Frontal cortex (tissue), 4 donors: ENCODE results near the gene MTPN. TPM values are rescaled to one million over a fixed set of nuclear protein-coding genes. Genes with fewer than 3 reads are reported as not detected.

Experiments used
- DNase-seq, 2 donors: peaks; one replicate each; pipeline ENCODE4 v3.0.0; 2012; ENCODE audit warnings: low spot score in 2 of 2
- FAIRE-seq: peaks from 2 replicates; lab custom pipeline; 2012; peaks lifted over from hg19 to GRCh38; lab: Jason Lieb, UNC
- total RNA-seq: library from RNA; depleted of rRNA; stranded (reverse); fragments of >200 nt; gene quantifications from one replicate; pipeline ENCODE4 v1.2.3, GENCODE V29; 2014
- donor health status: control.
- donor health status: control.
- donor health status: control.

MTPN gene
- 170 TPM for total RNA-seq

DNA sequence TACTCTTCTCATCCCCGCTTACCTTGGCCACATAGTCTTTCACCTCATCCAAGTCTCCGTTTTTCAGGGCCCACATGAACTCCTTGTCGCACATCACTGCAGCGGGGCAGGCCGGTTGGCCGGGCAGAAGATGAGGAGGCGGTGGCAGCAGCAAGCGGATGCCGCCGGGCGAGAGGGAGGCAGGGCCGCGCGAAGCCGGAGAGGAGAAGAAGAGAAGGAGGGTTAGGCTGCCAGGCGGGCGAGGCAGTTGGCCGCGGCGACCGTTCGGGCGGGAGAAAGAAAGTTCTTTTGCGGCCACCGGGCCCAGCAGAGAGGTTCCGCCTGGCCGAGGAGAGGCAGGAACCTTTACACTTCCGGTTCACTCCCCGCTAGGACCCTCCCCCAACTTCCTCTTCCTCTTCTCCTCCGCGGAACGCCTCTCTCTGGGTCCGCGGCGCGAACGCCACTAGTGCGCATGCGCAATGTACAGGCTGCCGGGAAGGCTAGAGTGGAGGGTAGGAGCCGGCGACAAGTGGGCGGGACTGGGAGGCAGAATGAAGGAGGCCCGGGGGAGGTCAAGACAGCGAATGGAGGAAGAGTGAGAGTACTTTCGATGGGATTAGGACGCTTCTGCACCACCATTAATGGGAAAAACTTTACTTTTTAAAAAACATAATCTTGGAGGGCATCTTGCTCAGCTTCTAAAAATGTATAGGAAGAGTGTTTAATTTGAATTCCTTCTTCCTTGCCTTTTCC lies at the start of gene MTPN:
TSS of gene MTPN (minus strand) at position 353 of the 735 bp plus-strand sequence. CDS start at position 94, 259 bp downstream.
- FAIRE-seq, result no peak

GRCh38 chr7:136026209-136026608 lies 49.0 kb upstream of the MTPN start:
- FAIRE-seq, result no peak
- no peak for DNase-seq

More for the DNA sequence above, at the start of gene MTPN:
- DNase-seq, result peak; percentile 77 to 89

- DNase-seq, result no peak
- no peak for FAIRE-seq
Measured at GRCh38 chr7:136023134-136023869, 46.1 kb upstream of the MTPN start.

GRCh38 chr7:136020556-136020955 lies 43.4 kb upstream of the MTPN start:
- FAIRE-seq, result no peak
- no peak for DNase-seq

- DNase-seq (no peak), FAIRE-seq (no peak)
Measured at GRCh38 chr7:136018104-136018503, 40.9 kb upstream of the MTPN start.

GRCh38 chr7:136016649-136017395 lies 39.7 kb upstream of the MTPN start:
- FAIRE-seq, result no peak
- no peak for DNase-seq

GRCh38 chr7:136015638-136016037 lies 38.5 kb upstream of the MTPN start:
- no peak for FAIRE-seq

GRCh38 chr7:136014659-136015058 lies 37.5 kb upstream of the MTPN start:
- no peak for DNase-seq
- FAIRE-seq, result no peak

More at GRCh38 chr7:136015638-136016037, 38.5 kb upstream of the MTPN start:
- DNase-seq, result no peak

DNA sequence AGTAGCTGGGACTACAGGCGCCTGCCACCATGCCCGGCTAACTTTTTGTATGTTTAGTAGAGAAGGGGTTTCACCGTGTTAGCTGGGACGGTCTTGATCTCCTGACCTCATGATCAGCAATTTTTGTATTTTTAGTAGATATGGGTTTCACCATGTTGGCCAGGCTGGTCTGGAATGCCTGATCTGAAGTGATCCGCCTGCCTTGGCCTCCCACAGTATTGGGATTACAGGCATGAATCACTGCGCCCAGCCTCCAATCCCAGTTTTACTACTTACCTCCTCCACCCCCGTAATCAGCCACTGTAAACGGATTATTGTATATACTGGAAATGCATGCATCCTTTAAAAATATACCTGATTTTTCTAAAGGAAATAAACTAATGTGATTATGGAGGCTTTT lies 35.1 kb upstream of the MTPN start:
- no peak for DNase-seq
- no peak for FAIRE-seq

DNA sequence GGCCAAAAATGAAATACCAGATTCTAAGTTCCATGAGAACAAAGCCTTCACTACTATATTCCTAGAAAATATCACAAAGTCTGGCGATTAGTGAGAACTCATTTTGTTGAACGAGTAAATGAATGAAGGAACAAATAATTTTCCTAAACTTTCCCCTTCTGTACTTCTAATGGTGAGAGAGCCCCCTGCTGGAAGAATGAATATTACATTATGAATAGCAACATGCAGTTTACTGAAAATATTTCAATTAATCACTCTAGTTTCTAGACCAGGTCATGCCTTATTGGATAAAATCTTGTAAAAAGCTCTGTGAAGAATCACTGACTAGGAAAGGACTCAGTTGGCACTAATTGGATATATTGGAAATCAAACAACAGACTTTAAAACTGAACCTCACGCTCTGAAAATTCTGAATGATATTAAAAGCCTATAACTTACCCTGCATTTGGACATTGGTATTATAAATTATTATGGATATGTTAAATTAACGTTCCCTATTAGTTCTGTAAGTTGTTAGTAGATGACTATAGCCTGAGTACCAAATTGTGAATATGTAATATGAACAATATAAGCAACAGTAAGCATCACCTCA lies 32.4 kb upstream of the MTPN start:
- DNase-seq (peak; percentile 5 to 30), FAIRE-seq (peak; percentile 60)

GRCh38 chr7:136006208-136006607 lies 29.0 kb upstream of the MTPN start:
- FAIRE-seq, result no peak
- no peak for DNase-seq

DNA sequence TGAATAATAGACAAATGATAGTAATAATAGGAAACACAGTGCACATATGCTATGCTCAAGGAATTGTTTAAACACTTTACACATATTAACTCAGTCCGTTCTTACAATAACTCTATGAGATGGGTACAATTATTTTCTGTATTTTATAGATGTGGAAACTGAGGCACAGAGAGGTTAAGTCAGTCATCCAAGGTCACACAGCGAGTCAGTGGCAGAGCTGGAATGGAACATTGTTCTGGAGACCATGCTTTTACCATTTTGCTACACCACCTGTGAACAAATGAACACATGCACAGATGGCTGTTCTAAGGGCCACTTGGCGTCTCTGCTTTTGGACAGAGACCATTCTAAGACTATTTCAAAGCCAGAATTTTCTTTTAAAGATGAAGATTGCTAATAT lies 26.9 kb upstream of the MTPN start:
- no peak for DNase-seq
- FAIRE-seq, result no peak

DNA sequence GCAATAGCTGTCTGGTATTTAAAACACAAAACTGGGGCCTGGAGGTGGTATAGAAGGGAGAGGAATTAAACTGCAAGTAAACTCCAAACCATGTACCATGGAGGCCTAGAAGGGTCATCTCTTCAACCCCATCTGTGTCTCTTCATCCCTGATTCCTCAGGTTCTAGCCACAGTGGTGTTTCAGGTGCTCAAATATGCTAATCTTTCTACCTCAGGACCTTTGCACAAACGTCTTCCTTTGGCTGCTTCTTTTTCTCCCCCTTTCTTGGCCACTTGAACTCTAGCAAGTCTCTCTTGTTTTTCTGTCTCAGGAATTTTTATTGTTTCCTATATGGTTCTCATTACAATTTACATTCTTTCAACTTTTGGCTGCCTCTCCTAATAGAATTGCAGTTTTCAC lies 25.6 kb upstream of the MTPN start:
- no peak for FAIRE-seq
- no peak for DNase-seq

- DNase-seq, result no peak
- no peak for FAIRE-seq
Measured at GRCh38 chr7:136000288-136000913, 23.2 kb upstream of the MTPN start.

DNA sequence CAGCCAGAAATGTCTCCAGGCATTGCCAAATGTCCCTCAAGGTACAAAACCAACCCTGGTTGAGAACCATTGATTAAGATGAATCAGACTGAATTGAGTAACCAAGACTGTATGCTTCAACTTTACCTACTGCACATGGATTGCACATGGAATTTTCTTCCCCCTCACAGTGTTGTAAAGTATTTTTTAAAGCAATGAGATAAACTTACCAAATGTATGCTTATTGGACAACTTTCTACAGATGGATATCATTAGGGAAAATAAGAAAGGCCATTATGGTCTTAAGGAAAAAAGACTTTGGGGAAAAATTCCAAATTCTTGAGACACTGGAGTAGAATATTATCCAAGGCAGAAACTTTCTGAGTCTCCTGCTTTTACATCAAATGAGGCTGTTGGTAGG lies 20.9 kb upstream of the MTPN start:
- FAIRE-seq, result no peak
- no peak for DNase-seq

DNA sequence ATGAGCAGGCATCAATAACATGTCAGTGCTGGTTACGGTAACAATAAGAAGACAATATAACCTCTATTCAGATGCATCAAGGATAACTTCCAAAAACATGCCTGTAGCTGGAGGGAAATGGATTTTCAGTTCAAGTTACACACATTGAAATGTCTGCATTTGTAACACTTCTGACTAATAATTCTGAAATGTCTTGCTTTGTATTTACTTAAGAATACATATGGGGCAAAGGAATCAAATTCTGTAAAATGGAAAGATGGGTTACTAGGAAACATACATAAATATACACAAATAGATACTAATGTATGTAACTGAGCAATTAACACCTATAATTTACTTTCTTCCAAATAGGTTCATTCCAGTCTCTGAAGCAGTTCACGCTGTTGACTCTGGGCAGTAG lies 18.6 kb upstream of the MTPN start:
- FAIRE-seq, result no peak

GRCh38 chr7:135994466-135995205 lies 17.5 kb upstream of the MTPN start:
- DNase-seq, result no peak
- no peak for FAIRE-seq

More for the DNA sequence above, 18.6 kb upstream of the MTPN start:
- DNase-seq, result no peak

DNA sequence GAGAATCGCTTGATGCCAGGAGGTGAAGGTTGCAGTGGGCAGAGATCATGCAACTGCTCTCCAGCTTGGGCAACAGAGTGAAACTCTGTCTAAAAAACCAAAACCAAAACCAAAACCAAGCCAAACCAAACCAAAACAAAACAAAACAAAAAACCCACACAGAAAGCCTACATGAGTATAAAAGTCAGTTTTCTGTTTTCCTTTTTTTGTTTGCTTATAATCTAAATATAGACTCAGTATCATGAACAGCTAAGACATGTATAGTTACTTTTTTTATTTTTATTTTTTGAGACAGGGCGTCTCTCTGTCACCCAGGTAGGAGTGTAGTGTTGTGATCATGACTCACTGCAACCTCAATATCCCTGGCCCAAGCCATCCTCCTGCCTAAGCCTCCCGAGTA lies 16.8 kb upstream of the MTPN start:
- DNase-seq, result no peak
- FAIRE-seq, result no peak

DNA sequence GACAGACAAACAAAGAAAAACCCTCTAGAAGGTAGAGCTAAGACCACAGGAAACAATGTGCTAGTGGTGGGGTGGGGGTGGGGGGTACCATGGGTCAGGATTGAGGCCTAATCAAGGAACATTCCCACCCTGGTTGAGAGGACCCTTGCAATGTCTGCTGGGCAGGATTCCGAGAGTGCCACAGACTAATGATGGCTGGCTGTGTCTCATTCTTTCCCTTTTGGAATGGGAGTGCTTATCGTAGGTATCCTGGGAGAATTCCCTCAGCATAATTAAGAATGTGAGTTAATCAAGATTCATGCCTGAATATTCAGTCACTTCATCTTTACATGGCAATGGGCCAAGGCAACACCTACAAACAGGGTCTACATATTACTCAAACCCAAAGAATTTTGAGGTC lies 14.7 kb upstream of the MTPN start:
- DNase-seq, result no peak
- FAIRE-seq, result no peak
